Panc1 (cell line): ENCODE measurements around the gene SEMA7A.

ENCODE experiments used
- POLR2AphosphoS5 ChIP-seq: IDR thresholded peaks from 2 replicates; pipeline ENCODE4 v1.6.1; 2012; ENCODE audit warnings: mild to moderate bottlenecking, low read depth, low read length, moderate library complexity
- SIN3A ChIP-seq: IDR thresholded peaks from 2 replicates; pipeline ENCODE4 v1.6.1; 2012; ENCODE audit warnings: low read depth, mild to moderate bottlenecking, low read length, moderate library complexity, borderline replicate concordance; ENCODE audit not compliant: insufficient read depth
- TCF7L2 ChIP-seq: IDR thresholded peaks from 2 replicates; pipeline ENCODE4 v1.6.1; 2011; ENCODE audit warnings: mild to moderate bottlenecking, low read depth, low read length, inconsistent platforms
- TF ChIP-seq, protein P1 (sequence below): fragments of 450-650 bp; IDR thresholded peaks from 2 replicates; pipeline ENCODE4 v1.5.1; 2017; ENCODE audit warnings: mild to moderate bottlenecking
- TF ChIP-seq, protein P2 (sequence below), 2 experiments: IDR thresholded peaks; 2 replicates each; pipeline ENCODE4 v1.6.1; 2011 to 2012; ENCODE audit warnings: low read depth in 2 of 2, control low read depth in 1 of 2, low read length in 1 of 2, mild to moderate bottlenecking in 1 of 2, moderate library complexity in 1 of 2; ENCODE audit not compliant: insufficient read depth in 1 of 2

DNA sequence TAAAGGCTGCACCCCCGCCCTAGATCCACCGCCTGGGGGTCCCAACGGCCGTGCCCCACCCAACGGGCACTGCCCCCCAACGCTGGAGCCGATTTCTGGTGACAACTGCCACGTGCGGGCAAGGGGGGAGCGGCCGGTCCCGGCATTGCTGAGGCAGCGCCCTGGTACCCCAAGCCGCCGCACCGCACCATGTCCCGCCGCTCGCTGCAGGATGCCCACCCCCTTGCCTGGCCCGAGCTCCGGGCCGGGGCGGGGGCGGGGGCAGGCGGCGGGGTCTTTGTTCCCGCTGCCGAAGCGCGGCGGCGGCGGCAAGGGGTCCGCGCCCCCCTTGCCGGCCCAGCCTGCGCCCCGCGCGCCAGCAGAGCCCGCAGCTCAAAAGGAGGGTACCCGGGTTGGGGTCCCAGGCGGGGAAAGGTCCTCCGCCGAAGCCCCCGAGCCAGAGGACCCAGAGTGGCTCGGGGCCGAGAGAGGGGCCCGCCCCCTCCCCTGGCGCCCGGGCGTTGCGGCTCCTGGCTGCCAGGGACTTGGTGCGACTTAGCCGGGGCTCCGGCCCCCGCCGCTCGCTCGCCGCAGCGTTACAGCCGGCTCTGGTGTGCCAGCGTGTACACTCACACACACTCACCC lies 678 bp downstream of the SEMA7A start:
- TF ChIP-seq, protein P1, sequence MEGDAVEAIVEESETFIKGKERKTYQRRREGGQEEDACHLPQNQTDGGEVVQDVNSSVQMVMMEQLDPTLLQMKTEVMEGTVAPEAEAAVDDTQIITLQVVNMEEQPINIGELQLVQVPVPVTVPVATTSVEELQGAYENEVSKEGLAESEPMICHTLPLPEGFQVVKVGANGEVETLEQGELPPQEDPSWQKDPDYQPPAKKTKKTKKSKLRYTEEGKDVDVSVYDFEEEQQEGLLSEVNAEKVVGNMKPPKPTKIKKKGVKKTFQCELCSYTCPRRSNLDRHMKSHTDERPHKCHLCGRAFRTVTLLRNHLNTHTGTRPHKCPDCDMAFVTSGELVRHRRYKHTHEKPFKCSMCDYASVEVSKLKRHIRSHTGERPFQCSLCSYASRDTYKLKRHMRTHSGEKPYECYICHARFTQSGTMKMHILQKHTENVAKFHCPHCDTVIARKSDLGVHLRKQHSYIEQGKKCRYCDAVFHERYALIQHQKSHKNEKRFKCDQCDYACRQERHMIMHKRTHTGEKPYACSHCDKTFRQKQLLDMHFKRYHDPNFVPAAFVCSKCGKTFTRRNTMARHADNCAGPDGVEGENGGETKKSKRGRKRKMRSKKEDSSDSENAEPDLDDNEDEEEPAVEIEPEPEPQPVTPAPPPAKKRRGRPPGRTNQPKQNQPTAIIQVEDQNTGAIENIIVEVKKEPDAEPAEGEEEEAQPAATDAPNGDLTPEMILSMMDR = no peak
- TF ChIP-seq POLR2AphosphoS5 (no peak), TCF7L2 (no peak), SIN3A (no peak)
- TF ChIP-seq, protein P2, sequence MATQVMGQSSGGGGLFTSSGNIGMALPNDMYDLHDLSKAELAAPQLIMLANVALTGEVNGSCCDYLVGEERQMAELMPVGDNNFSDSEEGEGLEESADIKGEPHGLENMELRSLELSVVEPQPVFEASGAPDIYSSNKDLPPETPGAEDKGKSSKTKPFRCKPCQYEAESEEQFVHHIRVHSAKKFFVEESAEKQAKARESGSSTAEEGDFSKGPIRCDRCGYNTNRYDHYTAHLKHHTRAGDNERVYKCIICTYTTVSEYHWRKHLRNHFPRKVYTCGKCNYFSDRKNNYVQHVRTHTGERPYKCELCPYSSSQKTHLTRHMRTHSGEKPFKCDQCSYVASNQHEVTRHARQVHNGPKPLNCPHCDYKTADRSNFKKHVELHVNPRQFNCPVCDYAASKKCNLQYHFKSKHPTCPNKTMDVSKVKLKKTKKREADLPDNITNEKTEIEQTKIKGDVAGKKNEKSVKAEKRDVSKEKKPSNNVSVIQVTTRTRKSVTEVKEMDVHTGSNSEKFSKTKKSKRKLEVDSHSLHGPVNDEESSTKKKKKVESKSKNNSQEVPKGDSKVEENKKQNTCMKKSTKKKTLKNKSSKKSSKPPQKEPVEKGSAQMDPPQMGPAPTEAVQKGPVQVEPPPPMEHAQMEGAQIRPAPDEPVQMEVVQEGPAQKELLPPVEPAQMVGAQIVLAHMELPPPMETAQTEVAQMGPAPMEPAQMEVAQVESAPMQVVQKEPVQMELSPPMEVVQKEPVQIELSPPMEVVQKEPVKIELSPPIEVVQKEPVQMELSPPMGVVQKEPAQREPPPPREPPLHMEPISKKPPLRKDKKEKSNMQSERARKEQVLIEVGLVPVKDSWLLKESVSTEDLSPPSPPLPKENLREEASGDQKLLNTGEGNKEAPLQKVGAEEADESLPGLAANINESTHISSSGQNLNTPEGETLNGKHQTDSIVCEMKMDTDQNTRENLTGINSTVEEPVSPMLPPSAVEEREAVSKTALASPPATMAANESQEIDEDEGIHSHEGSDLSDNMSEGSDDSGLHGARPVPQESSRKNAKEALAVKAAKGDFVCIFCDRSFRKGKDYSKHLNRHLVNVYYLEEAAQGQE (IDR thresholded peaks at IDR 0.05; ENCODE audit: insufficient read depth in 1 of 2, low read depth in 2 of 2, low read length in 1 of 2) = no peak
